GM12865 (cell line): ENCODE measurements around the gene MOV10L1.

Experiments
- DNase-seq: peaks from one replicate; pipeline ENCODE4 v3.0.0; 2010; ENCODE audit warnings: low read depth
- H3K4me3 ChIP-seq: 2 replicates; pipeline ENCODE4 v1.5.1; 2011; ENCODE audit warnings: mild to moderate bottlenecking, low read depth, low read length, control low read depth
- TF ChIP-seq, protein P1 (sequence below): IDR thresholded peaks from 2 replicates; pipeline ENCODE4 v1.5.1; 2011; ENCODE audit warnings: low read length, control low read depth, low read depth, inconsistent platforms; ENCODE audit not compliant: insufficient read depth; ENCODE audit errors: missing control alignments

Gene MOV10L1

GRCh38 chr22:50150161-50151129 lies 60.6 kb downstream of the MOV10L1 start:
- H3K4me3 ChIP-seq: no peak overlapping the region
- TF ChIP-seq, protein P1, sequence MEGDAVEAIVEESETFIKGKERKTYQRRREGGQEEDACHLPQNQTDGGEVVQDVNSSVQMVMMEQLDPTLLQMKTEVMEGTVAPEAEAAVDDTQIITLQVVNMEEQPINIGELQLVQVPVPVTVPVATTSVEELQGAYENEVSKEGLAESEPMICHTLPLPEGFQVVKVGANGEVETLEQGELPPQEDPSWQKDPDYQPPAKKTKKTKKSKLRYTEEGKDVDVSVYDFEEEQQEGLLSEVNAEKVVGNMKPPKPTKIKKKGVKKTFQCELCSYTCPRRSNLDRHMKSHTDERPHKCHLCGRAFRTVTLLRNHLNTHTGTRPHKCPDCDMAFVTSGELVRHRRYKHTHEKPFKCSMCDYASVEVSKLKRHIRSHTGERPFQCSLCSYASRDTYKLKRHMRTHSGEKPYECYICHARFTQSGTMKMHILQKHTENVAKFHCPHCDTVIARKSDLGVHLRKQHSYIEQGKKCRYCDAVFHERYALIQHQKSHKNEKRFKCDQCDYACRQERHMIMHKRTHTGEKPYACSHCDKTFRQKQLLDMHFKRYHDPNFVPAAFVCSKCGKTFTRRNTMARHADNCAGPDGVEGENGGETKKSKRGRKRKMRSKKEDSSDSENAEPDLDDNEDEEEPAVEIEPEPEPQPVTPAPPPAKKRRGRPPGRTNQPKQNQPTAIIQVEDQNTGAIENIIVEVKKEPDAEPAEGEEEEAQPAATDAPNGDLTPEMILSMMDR: no peak
- DNase-seq: no peak

GRCh38 chr22:50151571-50152537 lies 62.0 kb downstream of the MOV10L1 start:
- DNase-seq: no peak
- no peak overlapping the region for H3K4me3 ChIP-seq
- TF ChIP-seq, protein P1: no peak

GRCh38 chr22:50153056-50153755 lies 63.4 kb downstream of the MOV10L1 start:
- H3K4me3 ChIP-seq: no peak overlapping the region
- TF ChIP-seq, protein P1: no peak
- no peak for DNase-seq

DNA sequence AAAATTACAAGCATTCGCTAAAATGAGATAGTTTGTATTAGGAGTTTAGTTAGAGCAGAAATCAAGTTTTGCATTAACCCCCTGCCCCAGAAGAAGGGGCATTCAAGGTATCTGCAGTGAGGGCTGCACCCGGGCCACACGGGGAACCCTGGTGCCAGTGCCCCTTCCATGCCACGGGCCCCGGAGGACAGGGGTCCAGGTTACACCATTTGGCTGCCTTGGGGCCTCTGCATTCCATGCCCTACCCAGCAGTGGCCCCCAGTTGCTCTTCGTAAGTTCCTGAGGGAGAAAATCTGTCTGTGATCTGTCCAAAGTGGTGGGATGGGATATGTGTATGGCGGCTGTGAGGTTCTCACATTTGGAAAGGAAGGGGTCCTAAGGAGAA lies 63.9 kb downstream of the MOV10L1 start:
- no peak for DNase-seq
- TF ChIP-seq, protein P1: no peak
- no peak overlapping the region for H3K4me3 ChIP-seq

- no peak for DNase-seq
- TF ChIP-seq, protein P1: no peak
- H3K4me3 ChIP-seq: no peak overlapping the region
Measured at GRCh38 chr22:50157709-50158375, 68.0 kb downstream of the MOV10L1 start.

DNA sequence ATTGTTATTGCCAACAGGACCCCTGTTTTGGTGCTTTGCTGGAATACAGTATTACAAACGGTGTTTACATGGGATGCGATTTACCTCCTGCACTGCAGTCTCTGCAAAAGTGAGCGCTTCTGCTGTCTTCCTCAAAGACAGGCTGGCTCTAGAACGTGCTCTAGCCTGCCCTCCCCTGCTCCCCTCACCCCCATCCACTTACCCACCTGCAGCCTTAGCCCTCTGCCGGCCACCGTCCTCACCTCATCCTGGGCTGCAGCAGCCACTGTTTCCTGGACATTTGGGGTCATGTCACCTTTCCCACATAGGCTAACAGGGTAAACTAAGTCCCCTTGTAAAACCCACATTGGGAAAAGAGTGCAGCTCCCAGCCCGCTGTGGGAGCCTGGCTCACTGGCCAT lies 71.1 kb downstream of the MOV10L1 start:
- DNase-seq: no peak
- TF ChIP-seq, protein P1: no peak
- H3K4me3 ChIP-seq: no peak overlapping the region
